ENCODE data around the gene SULT1A2.

Gene SULT1A2

GRCh38 chr16:28544998-28545397 is 51.9 kb downstream of the SULT1A2 start:
- no peak overlapping the region for H3K9ac ChIP-seq (ENCODE audit: low read depth, low read length)
- no peaks in the 10 kb centered on the region for H3K4me1 ChIP-seq (ENCODE audit: insufficient read depth, low read length)
- no peaks in the 10 kb centered on the region for H3K9me3 ChIP-seq (ENCODE audit: control insufficient read depth, insufficient read depth, low read length)
- H3K36me3 ChIP-seq (ENCODE audit: insufficient read depth, low read length) = no peaks in the 10 kb centered on the region

- Histone ChIP-seq H3K36me3 (ENCODE audit: insufficient read depth, low read length) (no peaks in the 10 kb centered on the region), H3K4me1 (ENCODE audit: insufficient read depth, low read length) (no peaks in the 10 kb centered on the region), H3K9ac (ENCODE audit: low read depth, low read length) (no peak overlapping the region), H3K9me3 (ENCODE audit: control insufficient read depth, insufficient read depth, low read length) (no peaks in the 10 kb centered on the region)
Observed at GRCh38 chr16:28543072-28543471, 53.8 kb downstream of the SULT1A2 start.

GRCh38 chr16:28542646-28543045 is 54.2 kb downstream of the SULT1A2 start:
- Histone ChIP-seq H3K9me3 (ENCODE audit: control insufficient read depth, insufficient read depth, low read length) (no peaks in the 10 kb centered on the region), H3K36me3 (ENCODE audit: insufficient read depth, low read length) (no peaks in the 10 kb centered on the region), H3K4me1 (ENCODE audit: insufficient read depth, low read length) (no peaks in the 10 kb centered on the region), H3K9ac (ENCODE audit: low read depth, low read length) (no peak overlapping the region)
